GM12801 (cell line): Measurements from ENCODE around the gene PGS1.

Source experiments
- CTCF ChIP-seq: IDR thresholded peaks from one replicate; pipeline ENCODE4 v1.5.1; 2011; ENCODE audit warnings: control low read depth; ENCODE audit not compliant: insufficient read length; ENCODE audit errors: extremely low read depth

PGS1 gene

GRCh38 chr17:78396441-78397337 is 18.2 kb downstream of the PGS1 start:
- no peak for TF ChIP-seq CTCF

- no peak for TF ChIP-seq CTCF
Observed at GRCh38 chr17:78397681-78398101, 19.2 kb downstream of the PGS1 start.

- no peak for TF ChIP-seq CTCF
Observed at GRCh38 chr17:78398390-78398789, 19.9 kb downstream of the PGS1 start.

GRCh38 chr17:78399028-78399692 is 20.7 kb downstream of the PGS1 start:
- no peak for TF ChIP-seq CTCF

GRCh38 chr17:78399693-78400144 is 21.3 kb downstream of the PGS1 start:
- no peak for TF ChIP-seq CTCF

GRCh38 chr17:78400581-78401240 is 22.3 kb downstream of the PGS1 start:
- no peak for TF ChIP-seq CTCF

GRCh38 chr17:78401246-78401645 is 22.8 kb downstream of the PGS1 start:
- TF ChIP-seq CTCF, result no peak
